GM21381 (cell line): ENCODE measurements around the gene TIPRL.
"Not testable (repeated sequence)": the region's sequence is repeated elsewhere in the genome, so short reads cannot be mapped to it uniquely, and the experiment has no call there.

Source experiments
- ATAC-seq: cut with Tn5 transposase; IDR thresholded peaks from one replicate; pipeline ENCODE4 v1.9.1; 2021; ENCODE audit warnings: mild to moderate bottlenecking, moderate library complexity; ENCODE audit not compliant: unreplicated experiment

TIPRL gene

DNA sequence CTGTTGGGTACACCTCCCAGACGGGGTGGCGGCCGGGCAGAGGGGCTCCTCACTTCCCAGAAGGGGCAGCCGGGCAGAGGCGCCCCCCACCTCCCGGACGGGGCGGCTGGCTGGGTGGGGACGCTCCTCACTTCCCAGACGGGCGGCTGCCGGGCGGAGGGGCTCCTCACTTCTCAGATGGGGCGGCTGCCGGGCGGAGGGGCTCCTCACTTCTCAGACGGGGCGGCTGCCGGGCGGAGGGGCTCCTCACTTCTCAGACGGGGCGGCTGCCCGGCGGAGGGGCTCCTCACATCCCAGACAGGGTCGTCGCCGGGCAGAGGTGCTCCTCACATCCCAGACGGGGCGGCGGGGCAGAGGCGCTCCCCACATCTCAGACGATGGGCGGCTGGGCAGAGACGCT is 28.9 kb downstream of the TIPRL start:
- ATAC-seq: not testable (repeated sequence)

DNA sequence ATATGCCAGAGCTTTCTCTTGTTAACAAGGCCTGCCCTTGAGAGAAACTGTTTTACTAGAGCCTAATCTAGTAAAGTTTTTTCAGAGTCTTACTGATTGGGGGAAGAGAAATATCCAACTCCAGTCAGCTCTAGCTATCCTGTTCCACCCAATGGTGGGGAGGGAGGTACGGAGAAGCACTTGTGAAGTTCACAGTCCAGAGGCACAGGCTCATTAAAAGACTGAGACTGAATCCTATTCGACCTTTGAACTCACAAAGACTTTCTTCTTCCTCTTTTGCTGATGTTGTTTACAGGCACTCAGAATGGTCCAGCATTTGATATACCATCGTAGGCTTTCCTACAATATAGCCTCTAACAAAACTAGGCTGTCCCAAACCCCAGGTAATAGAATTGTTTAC is 31.6 kb downstream of the TIPRL start:
- no peak for ATAC-seq

DNA sequence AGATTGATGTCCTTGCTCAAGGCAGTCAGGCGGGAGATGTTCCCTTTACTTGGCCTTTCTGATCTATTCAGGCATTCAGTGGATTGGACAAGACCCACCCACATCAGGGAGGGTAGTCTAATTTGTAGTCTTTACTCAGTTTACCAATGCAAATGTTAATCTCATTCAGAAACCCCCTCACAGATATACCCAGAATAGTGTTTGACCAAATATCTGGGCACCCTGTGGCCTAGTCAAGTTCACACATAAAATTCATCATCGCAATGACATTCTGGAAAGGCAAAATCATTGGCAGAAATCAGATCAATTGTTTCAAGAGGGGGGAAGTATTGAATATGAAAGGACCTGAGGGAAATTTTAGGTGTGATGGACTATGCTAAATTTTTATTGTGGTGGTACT is 34.6 kb downstream of the TIPRL start:
- no peak for ATAC-seq

DNA sequence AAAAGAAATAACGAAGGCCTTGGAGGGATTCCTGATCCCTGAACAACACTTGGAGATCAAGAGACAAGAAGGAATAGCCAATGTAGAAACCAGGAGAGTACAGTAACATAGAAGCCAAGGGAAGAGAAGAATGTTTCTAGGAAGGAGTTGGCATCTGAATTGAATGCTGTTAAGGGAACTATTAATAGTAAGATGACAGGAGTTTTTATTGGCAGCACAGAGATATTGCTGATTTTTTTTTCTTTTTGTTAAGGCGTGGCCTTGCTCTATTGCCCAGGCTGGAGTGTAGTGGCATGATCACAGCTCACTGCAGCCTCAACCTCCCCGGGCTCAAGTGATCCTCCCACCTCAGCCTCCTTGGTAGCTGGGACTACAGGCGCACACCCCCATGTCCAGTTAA is 37.4 kb downstream of the TIPRL start:
- no peak for ATAC-seq

DNA sequence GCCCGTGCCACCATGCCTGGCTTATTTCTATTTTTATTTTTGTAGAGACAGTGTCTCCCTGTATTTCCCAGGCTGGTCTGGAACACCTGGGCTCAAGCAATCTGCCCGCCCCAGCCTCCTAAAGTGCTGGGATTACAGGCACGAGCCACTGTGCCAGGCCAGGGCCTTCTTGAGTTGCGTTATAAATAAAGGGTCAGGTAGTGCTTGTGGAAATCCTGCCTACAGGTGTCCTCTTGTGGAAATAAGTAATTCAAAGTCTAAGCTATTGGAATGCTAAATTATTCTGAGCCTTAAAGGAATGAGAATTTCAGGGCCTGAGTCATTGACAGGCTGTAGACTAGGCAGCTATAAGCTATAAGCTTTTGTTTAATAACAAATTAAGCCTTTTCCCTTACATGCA is 38.9 kb downstream of the TIPRL start:
- ATAC-seq: no peak

DNA sequence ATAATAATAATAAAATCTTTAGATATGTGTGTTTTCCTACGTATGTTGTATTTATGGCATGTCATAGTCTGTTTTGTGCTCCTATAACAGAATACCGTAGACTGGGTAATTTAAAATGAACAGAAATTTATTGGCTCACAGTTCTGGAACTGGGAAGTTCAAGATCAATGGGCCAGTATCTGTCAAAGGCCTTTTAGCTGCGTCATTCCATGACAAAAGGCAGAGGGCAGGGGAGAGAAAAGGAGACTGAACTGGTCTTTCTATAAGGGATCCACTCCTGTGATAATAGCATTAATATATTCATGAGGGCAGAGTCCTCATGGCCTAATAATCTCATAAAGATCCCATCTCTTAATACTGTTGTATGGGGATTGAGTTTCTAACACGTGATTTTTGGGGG is 39.9 kb downstream of the TIPRL start:
- no peak for ATAC-seq

DNA sequence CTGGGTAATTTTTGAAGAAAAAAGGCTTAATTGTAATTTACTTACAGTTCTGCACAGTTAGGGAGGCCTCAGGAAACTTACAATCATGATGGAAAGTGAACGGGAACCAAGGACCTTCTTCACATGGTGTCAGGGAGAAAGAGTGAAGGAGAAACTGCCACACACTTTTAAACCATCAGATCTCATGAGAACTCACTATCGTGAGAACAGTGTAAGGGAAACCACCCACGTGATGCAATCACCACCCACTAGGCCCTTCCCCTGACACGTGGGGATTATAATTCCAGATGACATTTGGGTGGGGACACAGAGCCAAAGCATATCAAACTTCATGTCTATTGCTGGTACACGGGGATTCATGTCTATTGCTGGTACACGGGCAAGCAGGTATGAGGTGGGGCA is 41.7 kb downstream of the TIPRL start:
- ATAC-seq: no peak

DNA sequence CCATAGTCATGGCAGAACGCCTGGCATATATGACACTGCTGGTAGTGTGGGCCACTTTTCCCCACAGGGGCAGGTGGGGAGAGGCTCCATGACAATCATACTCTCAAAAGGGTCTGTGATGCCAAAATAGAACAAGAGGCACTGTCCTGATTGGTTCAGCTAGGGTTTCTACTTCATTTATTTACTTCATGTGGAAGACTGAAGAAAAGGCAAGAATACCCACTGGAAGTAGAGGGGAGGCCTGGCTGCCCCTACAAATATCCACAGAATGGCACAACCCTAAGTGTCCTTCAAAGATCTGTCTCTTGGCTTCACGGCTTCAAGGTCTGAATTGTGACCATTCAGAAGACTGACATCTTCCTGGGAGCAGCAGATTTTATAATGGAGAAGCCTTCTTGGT is 42.5 kb downstream of the TIPRL start:
- ATAC-seq: no peak

DNA sequence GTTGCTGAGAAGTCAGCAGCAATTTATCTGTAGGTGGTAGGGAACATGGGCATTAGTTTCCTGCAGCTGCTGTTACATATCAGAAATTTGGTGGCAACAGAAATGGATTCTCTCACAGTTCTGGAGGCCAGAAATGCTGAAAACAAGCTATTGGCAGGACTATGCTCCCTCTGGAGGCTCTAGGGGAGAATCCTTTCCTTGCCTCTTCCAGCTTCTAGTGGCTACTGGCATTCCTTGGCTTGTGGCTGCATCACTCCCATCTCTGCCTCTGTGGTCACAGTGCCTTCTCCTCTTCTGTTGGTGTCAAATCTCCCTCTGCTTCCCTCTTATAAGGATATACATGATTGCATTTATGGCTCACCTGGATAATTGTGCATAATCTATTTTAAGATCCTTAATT is 44.5 kb downstream of the TIPRL start:
- ATAC-seq: no peak

DNA sequence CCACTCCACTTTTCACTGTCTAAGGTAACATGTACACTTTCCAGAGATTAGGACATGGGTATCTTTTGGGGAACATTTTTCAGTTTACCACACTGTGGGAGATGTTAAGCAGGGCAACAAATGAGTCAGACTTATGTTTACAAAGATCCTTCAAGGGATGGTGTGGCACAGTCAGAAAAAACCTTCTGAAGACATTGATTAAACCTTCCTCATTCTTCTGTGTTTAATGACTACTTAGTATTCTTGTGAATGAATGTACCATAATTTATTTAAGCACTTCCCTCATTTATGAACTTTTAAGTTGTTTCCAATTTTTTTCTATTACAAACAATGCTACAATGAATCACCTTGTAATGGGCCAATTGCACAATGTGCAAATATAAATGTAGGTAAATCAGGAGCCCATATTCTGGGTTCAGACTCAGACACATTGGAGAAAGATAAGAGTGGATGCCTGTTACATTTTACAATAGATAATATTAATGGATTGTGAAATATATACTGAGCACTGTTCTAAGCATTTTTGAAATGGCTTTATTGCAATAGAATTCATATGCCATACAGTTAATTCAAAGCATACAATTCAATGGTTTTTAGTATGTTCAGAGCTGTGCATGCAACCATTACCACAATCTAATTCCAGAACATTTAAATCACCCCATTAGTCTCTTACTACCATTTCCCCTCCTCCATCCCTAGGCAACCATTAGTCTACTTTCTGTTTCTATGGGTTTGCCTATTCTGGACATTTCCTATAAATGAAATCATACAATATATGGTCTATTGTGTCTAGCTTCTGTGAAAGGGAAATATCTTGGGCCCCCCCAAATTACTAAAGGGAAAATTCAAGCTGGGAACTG is 45.1 kb downstream of the TIPRL start:
- ATAC-seq: no peak

DNA sequence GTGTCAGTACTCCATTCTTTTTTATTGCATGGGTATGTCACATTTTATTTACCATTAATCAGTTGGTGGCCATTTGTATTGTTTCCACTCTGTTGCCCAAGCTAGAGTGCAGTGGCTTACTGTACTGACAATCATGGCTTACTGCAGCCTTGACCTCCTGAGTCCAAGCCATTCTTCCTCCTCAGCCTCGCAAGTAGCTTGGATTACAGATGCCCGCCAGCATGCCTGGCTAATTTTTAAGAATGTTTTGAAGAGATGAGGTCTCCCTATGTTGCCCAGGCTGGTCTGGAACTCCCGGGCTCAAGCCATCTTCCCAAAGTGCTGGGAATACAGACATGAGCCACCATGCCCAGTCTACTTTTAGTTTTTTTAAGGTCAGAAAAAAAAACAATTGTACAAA is 46.2 kb downstream of the TIPRL start:
- no peak for ATAC-seq

DNA sequence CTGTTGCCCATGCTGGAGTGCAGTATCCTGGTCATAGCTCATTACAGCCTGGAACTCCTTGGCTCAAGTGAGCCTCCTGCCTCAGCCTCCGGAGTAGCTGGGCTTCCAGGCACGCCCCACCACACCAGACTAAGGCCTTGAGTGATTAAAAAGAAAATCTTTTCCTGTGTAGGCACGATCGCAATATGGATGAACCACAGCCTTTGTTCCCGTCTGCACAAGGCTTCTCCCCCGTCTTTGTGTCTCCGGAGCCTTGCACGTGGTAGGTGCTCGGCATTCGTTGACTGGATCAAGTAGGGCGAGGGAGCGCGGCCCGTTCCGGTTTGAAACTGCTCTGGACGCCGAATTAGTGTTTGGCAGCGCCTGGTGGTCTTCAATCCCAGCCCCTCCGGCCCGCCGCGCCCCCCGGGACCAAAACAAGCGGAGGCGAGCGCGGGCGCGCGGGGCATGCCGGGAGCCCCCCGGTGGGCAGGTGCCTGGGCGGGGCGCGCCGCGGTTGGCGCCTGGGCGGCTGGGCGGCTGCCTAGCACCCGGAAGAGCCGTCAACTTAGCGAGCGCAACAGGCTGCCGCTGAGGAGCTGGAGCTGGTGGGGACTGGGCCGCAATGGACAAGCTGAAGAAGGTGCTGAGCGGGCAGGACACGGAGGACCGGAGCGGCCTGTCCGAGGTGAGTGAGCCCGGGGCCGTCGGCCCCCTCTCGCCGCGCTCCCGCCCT is 46.9 kb downstream of the TIPRL start, which contains the start of gene SFT2D2:
Gene SFT2D2, plus strand, starts transcription at position 529 of the 715 bp plus-strand sequence. Its CDS starts 76 bp downstream, at position 605.
- peak; percentile 73 for ATAC-seq

DNA sequence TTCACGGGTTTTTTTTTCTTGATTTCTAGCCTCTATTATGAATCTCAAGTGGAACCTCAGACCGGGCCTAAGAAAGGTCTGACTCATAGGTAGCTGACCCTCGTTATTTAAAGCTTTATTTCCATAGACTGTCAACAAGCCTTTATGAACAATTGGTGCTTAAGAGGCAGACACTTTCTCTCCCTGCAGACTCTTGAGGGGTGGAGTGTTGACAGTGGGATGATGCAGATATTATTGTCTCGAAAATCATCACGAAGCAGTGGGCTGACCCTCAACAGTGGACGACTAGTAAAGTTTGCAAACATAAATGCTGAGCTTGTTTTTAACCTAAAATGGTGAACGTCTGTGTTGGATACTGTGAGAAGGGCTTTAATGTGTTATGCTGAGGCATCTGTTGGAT is 48.9 kb downstream of the TIPRL start:
- ATAC-seq: no peak

DNA sequence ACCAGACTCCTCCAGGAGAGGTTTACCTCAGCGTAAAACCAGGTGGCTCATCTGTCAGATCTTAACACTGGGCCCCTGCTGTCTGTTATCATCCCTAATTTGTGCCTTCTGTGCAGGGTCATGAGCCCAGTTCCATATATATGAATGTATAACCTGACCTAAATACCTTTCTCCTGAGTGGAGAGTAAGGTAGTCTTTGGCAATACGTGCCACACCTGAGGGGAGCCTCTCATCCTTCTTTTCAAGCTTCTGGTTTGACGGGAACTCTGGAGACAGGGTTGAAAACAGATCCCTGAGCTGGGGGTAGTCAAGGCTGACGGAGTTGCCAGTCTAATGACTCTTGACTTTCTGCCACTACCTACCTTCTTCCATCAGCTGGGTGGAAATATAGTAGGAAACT is 51.1 kb downstream of the TIPRL start:
- ATAC-seq: no peak

DNA sequence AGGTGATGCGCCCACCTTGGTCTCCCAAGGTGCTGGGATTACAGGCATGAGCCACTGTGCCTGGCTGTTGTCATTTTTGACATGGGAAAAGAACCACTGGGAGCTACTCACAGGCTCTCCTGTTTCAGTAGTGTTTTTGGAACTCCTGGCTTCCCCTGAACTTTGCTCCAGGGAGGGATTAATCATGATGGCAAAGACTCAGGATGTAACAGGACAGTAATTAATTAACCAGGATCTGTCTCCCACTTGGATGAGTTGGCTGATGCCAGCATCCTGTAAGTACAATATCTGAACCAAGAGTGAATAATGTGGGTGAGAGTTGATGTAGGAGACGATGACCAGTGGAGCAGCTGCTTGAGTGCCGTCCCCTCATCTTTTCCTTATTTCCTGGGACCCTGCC is 51.9 kb downstream of the TIPRL start:
- ATAC-seq: no peak

DNA sequence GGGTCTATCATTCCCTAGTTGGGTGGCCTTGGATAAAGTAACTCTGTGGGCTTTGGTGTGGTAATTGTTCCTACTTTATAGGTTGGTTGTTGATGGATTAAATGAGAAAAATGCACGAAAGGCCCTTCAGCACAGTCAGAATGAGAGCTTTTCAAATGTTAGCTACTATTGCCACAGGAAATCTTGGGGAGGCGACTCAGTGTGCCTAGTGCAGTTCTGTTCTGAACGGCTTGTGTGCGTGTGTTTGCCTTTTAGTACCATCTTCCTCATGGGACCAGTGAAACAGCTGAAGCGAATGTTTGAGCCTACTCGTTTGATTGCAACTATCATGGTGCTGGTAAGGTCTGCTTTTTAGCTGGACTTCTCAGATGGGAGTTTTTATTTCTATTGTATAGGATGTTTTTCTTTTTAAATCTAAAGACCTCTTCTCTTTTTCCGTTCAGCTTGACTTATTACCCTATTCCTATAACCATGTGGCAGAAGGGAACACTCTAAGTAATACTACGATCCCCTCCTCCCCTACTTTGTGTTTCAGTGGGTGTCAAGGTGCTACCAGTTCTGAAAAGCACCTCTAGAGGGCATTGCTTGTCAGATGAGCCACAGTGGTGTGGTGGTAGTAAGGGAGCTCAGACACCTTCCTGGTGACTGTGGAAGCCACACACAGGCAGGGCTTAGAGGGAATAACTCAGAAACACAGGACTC is 56.2 kb downstream of the TIPRL start:
- peak; percentile 90 for ATAC-seq

DNA sequence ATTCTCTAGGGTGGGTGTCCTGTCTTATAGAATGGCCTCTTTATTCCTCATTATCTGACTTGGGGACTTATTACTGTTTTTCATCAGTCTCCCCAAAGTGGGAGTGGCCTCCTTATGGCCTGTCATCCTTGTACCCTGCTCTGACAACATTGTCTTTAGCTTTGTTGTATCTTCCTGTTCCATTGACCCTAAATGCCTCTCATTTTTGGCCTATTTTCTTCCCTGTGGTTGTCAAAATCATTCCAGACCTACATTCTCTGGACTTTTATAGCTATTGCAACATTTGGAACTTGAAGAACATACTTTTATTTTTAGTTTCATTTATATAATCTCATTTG is 56.8 kb downstream of the TIPRL start:
- ATAC-seq: no peak

DNA sequence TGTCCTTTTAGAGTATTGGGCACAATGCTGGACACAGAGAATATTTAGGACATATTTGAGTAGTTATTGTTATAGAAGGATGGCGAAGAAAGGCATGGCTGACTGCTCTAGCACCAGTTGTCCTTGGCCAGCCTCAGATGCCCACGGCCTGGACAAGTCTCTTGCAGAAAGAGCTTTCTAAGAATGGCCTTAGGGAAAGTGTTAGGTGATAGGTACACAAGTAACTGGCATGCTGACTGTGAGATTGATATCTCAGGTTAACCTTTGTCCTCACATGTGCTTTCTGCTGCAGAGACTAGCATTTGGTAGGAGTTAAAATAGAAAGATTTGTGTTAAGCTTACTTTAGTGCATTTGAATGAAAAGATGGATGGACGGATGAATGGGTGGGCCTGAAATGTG is 57.2 kb downstream of the TIPRL start:
- ATAC-seq: no peak

DNA sequence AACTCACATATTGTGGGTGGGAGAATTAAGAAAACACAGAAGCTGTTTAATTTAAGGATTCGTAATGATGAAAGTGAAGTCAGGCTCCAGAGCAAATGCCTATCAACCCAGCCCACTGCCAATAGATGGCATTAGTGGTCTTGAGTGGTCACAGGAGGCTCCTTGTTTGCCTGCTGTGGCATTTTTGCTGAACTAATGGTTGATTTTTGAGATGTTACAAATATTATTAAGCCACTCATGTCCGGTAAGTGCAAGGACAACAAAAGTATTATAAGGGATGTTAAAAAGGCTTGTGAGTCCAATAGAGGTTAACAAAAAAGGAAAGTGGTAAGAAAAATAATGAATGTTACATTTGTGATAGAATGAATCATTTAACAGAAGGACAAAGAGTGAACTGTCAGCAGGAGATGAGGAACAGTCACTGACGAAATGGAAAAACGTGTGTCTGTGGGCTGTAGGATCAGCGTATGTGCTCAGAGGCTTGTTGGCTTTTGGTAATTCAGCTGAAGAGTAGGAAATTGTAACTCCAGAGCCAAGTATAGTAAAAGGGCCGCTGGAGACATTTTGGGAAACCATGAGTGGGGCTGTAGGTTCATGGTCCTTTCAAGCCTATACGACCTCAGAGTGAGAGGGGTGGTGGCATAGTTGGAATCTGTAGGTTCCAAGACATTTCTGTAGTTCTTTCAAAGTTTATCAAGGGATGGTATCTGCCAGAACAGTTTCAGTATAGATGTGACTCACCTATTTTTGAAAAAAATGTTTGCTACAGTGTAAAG is 58.3 kb downstream of the TIPRL start:
- ATAC-seq: no peak

DNA sequence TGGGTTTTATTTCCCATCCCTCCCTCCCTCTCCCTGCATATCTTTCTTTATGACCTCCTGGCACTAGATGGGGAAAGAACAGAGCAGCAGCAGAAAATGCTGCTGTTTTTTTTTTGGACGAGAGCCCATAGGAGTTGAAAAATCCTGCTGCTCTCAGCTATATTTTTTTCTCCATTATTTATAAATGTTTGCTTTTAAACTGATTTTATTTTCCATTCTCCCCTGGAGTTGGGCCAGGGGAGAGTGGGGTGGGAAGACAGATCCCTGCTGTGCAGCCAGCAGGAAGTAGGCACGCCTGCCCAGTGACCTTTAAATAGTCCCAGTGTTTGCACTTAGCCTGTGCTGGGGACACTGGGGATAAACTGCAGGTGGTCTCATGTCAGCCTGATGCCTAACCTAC is 64.4 kb downstream of the TIPRL start:
- ATAC-seq: no peak

DNA sequence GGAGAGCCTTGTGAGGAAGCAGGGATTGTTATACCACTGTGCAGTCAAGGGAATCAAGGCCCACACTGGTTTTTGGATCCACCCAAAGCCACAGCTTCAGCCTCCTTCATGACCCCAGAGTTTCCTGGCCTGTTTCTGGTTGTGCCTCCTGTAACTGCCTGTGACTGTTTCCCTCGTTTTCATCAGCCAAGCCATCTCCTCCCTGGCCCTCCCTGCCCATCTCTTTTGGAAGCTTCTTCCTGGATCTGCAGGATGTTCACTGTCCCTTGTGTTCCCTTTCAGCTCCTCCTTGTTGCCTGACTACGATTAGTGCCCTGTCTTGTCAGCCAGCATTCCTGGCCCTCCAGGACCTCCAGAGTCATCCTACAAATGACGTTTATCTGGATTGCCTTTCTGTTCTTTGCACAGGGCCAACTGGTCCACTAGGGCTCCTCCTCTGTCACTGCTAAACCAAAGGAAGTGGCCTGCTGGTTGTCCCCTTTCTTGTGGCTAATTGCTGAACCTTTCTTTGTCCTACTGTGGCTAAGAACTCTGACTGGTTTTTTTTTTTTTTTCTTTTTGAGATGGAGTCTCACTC is 65.0 kb downstream of the TIPRL start:
- no peak for ATAC-seq
